Measurements from ENCODE around the gene MCF2L2.

GRCh38 chr3:183444748-183445147 is 16.3 kb upstream of the MCF2L2 start:
- TF ChIP-seq, protein P1, sequence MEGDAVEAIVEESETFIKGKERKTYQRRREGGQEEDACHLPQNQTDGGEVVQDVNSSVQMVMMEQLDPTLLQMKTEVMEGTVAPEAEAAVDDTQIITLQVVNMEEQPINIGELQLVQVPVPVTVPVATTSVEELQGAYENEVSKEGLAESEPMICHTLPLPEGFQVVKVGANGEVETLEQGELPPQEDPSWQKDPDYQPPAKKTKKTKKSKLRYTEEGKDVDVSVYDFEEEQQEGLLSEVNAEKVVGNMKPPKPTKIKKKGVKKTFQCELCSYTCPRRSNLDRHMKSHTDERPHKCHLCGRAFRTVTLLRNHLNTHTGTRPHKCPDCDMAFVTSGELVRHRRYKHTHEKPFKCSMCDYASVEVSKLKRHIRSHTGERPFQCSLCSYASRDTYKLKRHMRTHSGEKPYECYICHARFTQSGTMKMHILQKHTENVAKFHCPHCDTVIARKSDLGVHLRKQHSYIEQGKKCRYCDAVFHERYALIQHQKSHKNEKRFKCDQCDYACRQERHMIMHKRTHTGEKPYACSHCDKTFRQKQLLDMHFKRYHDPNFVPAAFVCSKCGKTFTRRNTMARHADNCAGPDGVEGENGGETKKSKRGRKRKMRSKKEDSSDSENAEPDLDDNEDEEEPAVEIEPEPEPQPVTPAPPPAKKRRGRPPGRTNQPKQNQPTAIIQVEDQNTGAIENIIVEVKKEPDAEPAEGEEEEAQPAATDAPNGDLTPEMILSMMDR (IDR thresholded peaks at IDR 0.05; ENCODE audit: poor library complexity, severe bottlenecking), result no peak
- TF ChIP-seq SMC3 (conservative IDR thresholded peaks at IDR 0.05; ENCODE audit: poor library complexity) (no peak), EP300 (conservative IDR thresholded peaks at IDR 0.05; ENCODE audit: poor library complexity, severe bottlenecking) (no peak), MXI1 (conservative IDR thresholded peaks at IDR 0.05; ENCODE audit: poor library complexity, severe bottlenecking) (no peak), TAF1 (IDR thresholded peaks at IDR 0.05; ENCODE audit: low read depth) (no peak), POLR2AphosphoS5 (IDR thresholded peaks at IDR 0.05) (no peak), EZH2 (IDR thresholded peaks at IDR 0.05; ENCODE audit: borderline replicate concordance, insufficient read depth, low read length, poor library complexity, severe bottlenecking) (no peak), RAD21 (conservative IDR thresholded peaks at IDR 0.05) (no peak)
